ENCODE data around the gene ATP10A. TPM values are rescaled to one million over a fixed set of nuclear protein-coding genes. Genes with fewer than 3 reads are reported as not detected.

The ATP10A gene
- total and polyA plus RNA-seq, 7 donors, result 0.08 to 0.60 (median 0.36) TPM

- WGBS, 3 donors, result 74 to 92% (median 81%) methylated on average over 11 of the region's 11 CpGs
- Histone ChIP-seq H3K9me3 (no peaks in the 10 kb centered on the region), H3K27me3 (ENCODE audit: insufficient read depth in 3 of 3, low read length in 2 of 3) (no peaks in the 10 kb centered on the region), H3K4me1 (peaks cover 18% of the 10 kb centered on the region), H3K4me3 (no peak overlapping the region), H3K27ac (no peak overlapping the region), H3K36me3 (ENCODE audit: insufficient read depth in 1 of 2, low read depth in 1 of 2) (no peaks in the 10 kb centered on the region)
- intact Hi-C loops (cut with DNase I), result no loop called here
- ATAC-seq (no peak), DNase-seq (no peak)
- no peak for TF ChIP-seq CTCF (IDR thresholded peaks at IDR 0.05)
Measured at GRCh38 chr15:25777037-25777436, 86.1 kb downstream of the ATP10A start.

- TF ChIP-seq CTCF (IDR thresholded peaks at IDR 0.05), result no peak
- intact Hi-C loops (cut with DNase I), result no loop called here
- Histone ChIP-seq H3K9me3 (no peaks in the 10 kb centered on the region), H3K27me3 (ENCODE audit: insufficient read depth in 3 of 3, low read length in 2 of 3) (no peaks in the 10 kb centered on the region), H3K4me1 (peaks cover 18% of the 10 kb centered on the region), H3K4me3 (no peak overlapping the region), H3K27ac (no peak overlapping the region), H3K36me3 (ENCODE audit: insufficient read depth in 1 of 2, low read depth in 1 of 2) (no peaks in the 10 kb centered on the region)
- ATAC-seq (no peak), DNase-seq (no peak)
- WGBS, 3 donors, result 78 to 84% (median 82%) methylated on average over 15 of the region's 15 CpGs
Measured at GRCh38 chr15:25776071-25776746, 86.9 kb downstream of the ATP10A start.

GRCh38 chr15:25775317-25775912, 87.7 kb downstream of the ATP10A start:
- no peak for TF ChIP-seq CTCF (IDR thresholded peaks at IDR 0.05)
- Histone ChIP-seq H3K4me1 (peaks cover 18% of the 10 kb centered on the region), H3K27ac (no peak overlapping the region), H3K36me3 (ENCODE audit: insufficient read depth in 1 of 2, low read depth in 1 of 2) (no peaks in the 10 kb centered on the region), H3K27me3 (ENCODE audit: insufficient read depth in 3 of 3, low read length in 2 of 3) (no peaks in the 10 kb centered on the region), H3K9me3 (no peaks in the 10 kb centered on the region), H3K4me3 (no peak overlapping the region)
- DNase-seq, result peak; percentile 70 to 81
- intact Hi-C loops (cut with DNase I), result loop anchor here in 1 of 2 donors (2.0 kb wide), 1 partner anchor 35 kb away; no protein-coding TSS in a partner anchor
- peak; percentile 81 to 91 (median 85) for ATAC-seq
- 11 to 23% (median 16%) methylated on average over 13 of the region's 13 CpGs for WGBS, 3 donors

- DNase-seq (no peak), ATAC-seq (no peak)
- TF ChIP-seq CTCF (IDR thresholded peaks at IDR 0.05), result no peak
- WGBS, 3 donors, result 49 to 61% (median 50%) methylated on average over 2 of the region's 2 CpGs
- peaks cover 18% of the 10 kb centered on the region for H3K4me1 ChIP-seq
- no peak overlapping the region for H3K27ac ChIP-seq
- intact Hi-C loops (cut with DNase I), result loop anchor here in 1 of 2 donors (2.0 kb wide), 1 partner anchor 34 kb away; no protein-coding TSS in a partner anchor
- no peak overlapping the region for H3K4me3 ChIP-seq
- no peaks in the 10 kb centered on the region for H3K9me3 ChIP-seq
- no peaks in the 10 kb centered on the region for H3K36me3 ChIP-seq (ENCODE audit: insufficient read depth in 1 of 2, low read depth in 1 of 2)
- H3K27me3 ChIP-seq (ENCODE audit: insufficient read depth in 3 of 3, low read length in 2 of 3), result no peaks in the 10 kb centered on the region
Measured at GRCh38 chr15:25774871-25775270, 88.3 kb downstream of the ATP10A start.
